Measurements from ENCODE around the gene CDC42. TPM values are rescaled to one million over a fixed set of nuclear protein-coding genes. Genes with fewer than 3 reads are reported as not detected.

The CDC42 gene
- total and polyA plus RNA-seq, 2 of the 13 experiments (the other 11 are each of a cell fraction or from before 2014, with no cell fraction given): 138 to 237 TPM

DNA sequence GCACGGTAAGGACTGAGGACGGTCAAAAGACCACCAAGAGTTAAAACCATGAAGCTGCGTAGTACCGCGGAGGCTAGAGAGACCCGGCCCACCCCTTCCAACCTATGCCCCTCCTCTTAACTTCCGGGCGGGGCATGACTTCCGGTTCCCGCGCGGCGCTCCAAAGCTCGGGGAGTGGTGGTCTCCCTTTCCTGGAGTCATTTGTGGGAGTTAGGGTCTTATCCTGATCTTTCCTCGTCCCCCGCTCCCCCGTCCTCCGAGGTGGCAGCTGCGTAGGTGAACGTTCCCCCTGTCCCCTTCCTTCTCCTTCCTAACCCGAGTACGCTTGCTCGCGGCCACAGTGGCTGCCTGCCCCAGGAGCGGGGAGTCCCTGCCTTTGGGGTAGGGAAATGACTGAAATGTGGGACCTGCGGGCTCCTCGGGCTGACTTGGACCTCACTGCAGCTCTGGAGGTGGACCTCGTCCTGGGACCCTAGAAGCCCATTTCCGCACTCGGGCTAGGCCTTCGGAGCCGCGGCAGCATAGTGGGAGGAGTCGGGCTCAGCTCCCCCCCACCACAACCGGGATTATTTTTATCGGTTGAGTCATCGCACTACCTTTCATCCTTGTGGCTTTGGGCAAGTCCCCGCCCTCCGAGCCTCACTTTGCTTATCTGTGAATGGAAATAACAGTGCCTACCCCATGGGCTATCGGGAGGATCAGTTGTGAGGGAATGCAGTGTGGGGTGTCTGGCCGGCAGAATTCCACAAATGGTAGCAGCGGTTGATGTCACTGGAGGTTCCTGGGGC, 26.9 kb upstream of the CDC42 start (continued):
- no peak for TF ChIP-seq SP1 (IDR thresholded peaks at IDR 0.05)
- peak; percentile 76 for TF ChIP-seq SP1 (CRISPR knock-in tag; IDR thresholded peaks at IDR 0.05)
- no peak for TF ChIP-seq ISX (CRISPR knock-in tag; conservative IDR thresholded peaks at IDR 0.05)
- no peak for TF ChIP-seq ZNF7 (CRISPR knock-in tag; IDR thresholded peaks at IDR 0.05)
- TF ChIP-seq ZNF367 (CRISPR knock-in tag; IDR thresholded peaks at IDR 0.05; ENCODE audit: borderline replicate concordance): no peak
- no peak for TF ChIP-seq ERF (CRISPR knock-in tag; IDR thresholded peaks at IDR 0.05)
- peak; percentile 68; the same call in 1 of the 2 replicates for TF ChIP-seq TARDBP (CRISPR knock-in tag; IDR thresholded peaks at IDR 0.05)
- peak; percentile 85; the same call in 1 of the 2 replicates for TF ChIP-seq ELF4 (CRISPR knock-in tag; IDR thresholded peaks at IDR 0.05; ENCODE audit: borderline replicate concordance)
- no peak for TF ChIP-seq ZNF282 (IDR thresholded peaks at IDR 0.05; ENCODE audit: partially characterized antibody)
- peak; percentile 72 for TF ChIP-seq MXD4 (CRISPR knock-in tag; IDR thresholded peaks at IDR 0.05)
- no peak for TF ChIP-seq NFE2 (CRISPR knock-in tag; IDR thresholded peaks at IDR 0.05)
- no peak for TF ChIP-seq RARG (CRISPR knock-in tag; IDR thresholded peaks at IDR 0.05; ENCODE audit: low read depth)
- TF ChIP-seq, protein P1, sequence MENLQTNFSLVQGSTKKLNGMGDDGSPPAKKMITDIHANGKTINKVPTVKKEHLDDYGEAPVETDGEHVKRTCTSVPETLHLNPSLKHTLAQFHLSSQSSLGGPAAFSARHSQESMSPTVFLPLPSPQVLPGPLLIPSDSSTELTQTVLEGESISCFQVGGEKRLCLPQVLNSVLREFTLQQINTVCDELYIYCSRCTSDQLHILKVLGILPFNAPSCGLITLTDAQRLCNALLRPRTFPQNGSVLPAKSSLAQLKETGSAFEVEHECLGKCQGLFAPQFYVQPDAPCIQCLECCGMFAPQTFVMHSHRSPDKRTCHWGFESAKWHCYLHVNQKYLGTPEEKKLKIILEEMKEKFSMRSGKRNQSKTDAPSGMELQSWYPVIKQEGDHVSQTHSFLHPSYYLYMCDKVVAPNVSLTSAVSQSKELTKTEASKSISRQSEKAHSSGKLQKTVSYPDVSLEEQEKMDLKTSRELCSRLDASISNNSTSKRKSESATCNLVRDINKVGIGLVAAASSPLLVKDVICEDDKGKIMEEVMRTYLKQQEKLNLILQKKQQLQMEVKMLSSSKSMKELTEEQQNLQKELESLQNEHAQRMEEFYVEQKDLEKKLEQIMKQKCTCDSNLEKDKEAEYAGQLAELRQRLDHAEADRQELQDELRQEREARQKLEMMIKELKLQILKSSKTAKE (CRISPR knock-in tag; IDR thresholded peaks at IDR 0.05; ENCODE audit: borderline replicate concordance): no peak
- TF ChIP-seq HOXA7 (CRISPR knock-in tag; IDR thresholded peaks at IDR 0.05): no peak
- TF ChIP-seq ZNF382 (CRISPR knock-in tag; IDR thresholded peaks at IDR 0.05; ENCODE audit: borderline replicate concordance): no peak
- TF ChIP-seq MTF2 (CRISPR knock-in tag; IDR thresholded peaks at IDR 0.05; ENCODE audit: borderline replicate concordance): no peak; the same call in 1 of the 2 replicates
- TF ChIP-seq, protein P2, sequence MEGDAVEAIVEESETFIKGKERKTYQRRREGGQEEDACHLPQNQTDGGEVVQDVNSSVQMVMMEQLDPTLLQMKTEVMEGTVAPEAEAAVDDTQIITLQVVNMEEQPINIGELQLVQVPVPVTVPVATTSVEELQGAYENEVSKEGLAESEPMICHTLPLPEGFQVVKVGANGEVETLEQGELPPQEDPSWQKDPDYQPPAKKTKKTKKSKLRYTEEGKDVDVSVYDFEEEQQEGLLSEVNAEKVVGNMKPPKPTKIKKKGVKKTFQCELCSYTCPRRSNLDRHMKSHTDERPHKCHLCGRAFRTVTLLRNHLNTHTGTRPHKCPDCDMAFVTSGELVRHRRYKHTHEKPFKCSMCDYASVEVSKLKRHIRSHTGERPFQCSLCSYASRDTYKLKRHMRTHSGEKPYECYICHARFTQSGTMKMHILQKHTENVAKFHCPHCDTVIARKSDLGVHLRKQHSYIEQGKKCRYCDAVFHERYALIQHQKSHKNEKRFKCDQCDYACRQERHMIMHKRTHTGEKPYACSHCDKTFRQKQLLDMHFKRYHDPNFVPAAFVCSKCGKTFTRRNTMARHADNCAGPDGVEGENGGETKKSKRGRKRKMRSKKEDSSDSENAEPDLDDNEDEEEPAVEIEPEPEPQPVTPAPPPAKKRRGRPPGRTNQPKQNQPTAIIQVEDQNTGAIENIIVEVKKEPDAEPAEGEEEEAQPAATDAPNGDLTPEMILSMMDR (CRISPR knock-in tag; IDR thresholded peaks at IDR 0.05): no peak
- TF ChIP-seq, protein P3, sequence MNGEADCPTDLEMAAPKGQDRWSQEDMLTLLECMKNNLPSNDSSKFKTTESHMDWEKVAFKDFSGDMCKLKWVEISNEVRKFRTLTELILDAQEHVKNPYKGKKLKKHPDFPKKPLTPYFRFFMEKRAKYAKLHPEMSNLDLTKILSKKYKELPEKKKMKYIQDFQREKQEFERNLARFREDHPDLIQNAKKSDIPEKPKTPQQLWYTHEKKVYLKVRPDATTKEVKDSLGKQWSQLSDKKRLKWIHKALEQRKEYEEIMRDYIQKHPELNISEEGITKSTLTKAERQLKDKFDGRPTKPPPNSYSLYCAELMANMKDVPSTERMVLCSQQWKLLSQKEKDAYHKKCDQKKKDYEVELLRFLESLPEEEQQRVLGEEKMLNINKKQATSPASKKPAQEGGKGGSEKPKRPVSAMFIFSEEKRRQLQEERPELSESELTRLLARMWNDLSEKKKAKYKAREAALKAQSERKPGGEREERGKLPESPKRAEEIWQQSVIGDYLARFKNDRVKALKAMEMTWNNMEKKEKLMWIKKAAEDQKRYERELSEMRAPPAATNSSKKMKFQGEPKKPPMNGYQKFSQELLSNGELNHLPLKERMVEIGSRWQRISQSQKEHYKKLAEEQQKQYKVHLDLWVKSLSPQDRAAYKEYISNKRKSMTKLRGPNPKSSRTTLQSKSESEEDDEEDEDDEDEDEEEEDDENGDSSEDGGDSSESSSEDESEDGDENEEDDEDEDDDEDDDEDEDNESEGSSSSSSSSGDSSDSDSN (CRISPR knock-in tag; IDR thresholded peaks at IDR 0.05): peak; percentile 4; the same call in 1 of the 2 replicates
- TF ChIP-seq MED1 (CRISPR knock-in tag; IDR thresholded peaks at IDR 0.05): peak; percentile 48; the same call in 1 of the 2 replicates
- TF ChIP-seq ZSCAN20 (CRISPR knock-in tag; IDR thresholded peaks at IDR 0.05; ENCODE audit: borderline replicate concordance): no peak
- TF ChIP-seq ZNF296 (CRISPR knock-in tag; conservative IDR thresholded peaks at IDR 0.05): no peak
- no peak for TF ChIP-seq HHEX (CRISPR knock-in tag; IDR thresholded peaks at IDR 0.05)
- TF ChIP-seq ZNF773 (CRISPR knock-in tag; IDR thresholded peaks at IDR 0.05; ENCODE audit: borderline replicate concordance): no peak
- peak; percentile 56 for TF ChIP-seq ZEB1 (IDR thresholded peaks at IDR 0.05; ENCODE audit: insufficient replicate concordance, low read depth)
- TF ChIP-seq, protein P4, sequence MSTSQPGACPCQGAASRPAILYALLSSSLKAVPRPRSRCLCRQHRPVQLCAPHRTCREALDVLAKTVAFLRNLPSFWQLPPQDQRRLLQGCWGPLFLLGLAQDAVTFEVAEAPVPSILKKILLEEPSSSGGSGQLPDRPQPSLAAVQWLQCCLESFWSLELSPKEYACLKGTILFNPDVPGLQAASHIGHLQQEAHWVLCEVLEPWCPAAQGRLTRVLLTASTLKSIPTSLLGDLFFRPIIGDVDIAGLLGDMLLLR (CRISPR knock-in tag; IDR thresholded peaks at IDR 0.05): no peak

Measured in HepG2 (cell line).